ENCODE data around the gene SCD5.

Gene SCD5

DNA sequence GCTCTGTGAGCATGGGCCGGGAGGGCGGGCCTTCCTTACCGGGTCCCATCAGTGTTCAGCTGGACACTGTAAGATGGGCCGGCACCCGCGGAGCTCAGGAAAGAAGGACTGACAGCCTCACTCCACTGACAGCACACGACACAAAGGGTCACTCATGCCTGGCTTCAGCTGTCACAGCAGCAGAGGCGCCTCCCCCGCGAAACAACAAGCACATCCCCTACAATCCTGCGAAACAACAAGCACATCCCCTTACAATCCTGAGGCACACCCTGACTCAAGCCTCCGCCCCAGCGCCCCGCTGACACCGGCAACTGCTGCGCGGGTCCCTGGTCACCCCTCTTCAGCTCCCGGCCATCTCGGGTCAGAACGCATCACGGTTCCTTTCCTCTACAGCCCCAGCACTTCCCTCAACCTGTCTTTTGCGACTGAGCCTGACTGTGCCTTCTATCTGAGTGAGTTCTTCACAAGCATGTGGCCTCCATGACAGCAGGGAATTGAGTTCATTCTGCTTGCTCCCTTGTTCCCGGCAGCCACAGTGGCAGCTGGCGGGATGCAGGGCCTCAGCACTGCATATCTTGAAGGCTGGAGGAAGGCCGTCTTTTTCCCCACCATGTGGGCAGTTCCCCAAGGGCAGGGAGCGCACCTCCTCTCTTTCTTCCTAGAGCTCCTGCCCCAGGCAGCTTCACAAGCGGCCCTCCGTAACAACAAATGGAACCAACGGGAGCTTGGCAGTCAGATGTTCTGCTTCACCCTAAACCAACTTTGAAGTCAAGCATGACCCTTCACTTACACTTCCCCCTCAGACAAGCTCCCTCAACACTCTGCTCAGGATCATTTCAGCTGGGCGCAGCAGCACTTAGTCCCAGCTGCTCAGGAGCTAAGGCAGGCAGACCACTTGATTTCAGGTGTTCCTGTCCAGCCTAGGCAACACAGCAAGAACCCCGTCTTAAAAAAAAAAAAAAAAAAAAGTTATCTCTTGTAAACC, 39.6 kb downstream of the SCD5 start:
- DNase-seq, result no peak

DNA sequence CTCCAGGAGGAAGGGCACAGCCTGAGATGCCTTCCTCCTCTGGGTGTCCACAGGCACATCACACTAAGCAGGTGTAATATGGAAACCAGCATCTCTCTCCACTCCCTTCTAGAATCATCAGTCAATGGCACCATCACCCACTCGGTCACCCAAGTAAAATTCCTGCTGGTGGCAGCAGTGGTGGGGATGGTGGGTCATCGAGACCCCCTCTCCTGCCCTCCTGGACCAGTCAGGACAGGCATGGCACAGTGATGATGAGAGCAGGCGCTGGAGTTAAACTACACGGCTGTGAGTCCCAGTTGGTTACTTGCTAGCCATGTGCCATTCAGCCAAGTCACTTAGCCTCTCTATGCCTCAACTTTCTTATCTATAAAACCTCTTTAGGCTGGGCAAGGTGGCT, 42.5 kb downstream of the SCD5 start:
- DNase-seq, result no peak

DNA sequence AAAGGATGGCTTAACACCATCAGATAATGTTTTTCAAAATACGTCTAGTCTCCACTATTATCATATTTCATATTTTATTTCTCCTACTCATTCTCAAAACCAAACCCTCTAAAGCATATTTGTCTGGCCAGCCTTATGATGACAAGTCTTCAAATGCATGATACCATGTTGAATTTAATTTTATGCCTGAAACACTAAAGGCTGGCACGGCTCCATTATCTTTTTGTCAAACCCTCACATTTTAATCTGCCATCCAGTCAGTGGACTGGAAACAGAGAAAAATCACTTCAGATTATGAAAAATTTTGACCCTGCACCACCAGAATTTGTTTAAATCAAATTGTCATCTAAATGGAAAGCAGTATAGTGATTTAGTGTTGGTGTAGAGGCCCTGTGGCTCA, 42.9 kb downstream of the SCD5 start:
- DNase-seq, result no peak

DNA sequence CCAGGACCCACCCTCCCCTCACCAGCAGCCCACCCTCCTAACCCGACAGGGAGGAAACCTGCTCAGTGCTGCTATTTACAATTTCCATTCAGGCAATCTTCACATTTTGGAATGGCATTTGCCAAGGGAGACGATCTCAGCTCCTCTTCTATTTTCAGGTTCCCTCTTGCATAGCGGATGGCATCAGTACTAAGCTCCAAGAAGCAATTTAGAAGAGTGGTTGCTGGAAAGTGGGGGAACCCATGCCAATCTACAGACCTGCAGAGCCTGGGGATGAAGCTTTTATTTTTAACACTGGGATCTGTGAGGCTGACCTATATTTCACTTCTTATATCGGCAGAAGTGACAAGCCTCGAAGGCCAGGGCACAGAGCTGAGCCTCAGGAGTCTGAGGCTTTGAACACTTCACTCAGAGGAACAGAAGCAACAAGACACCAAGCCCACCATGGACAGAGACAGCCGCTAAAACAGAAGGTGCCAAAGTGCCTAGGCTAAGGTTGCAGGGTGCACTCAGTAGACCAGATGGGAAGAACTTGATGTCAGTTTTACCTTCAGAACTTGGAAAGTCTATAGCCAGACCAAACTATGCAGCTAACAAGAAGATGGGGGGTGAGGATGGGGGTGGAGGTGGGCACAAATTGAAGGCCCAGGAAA, 44.0 kb downstream of the SCD5 start:
- DNase-seq, result no peak

DNA sequence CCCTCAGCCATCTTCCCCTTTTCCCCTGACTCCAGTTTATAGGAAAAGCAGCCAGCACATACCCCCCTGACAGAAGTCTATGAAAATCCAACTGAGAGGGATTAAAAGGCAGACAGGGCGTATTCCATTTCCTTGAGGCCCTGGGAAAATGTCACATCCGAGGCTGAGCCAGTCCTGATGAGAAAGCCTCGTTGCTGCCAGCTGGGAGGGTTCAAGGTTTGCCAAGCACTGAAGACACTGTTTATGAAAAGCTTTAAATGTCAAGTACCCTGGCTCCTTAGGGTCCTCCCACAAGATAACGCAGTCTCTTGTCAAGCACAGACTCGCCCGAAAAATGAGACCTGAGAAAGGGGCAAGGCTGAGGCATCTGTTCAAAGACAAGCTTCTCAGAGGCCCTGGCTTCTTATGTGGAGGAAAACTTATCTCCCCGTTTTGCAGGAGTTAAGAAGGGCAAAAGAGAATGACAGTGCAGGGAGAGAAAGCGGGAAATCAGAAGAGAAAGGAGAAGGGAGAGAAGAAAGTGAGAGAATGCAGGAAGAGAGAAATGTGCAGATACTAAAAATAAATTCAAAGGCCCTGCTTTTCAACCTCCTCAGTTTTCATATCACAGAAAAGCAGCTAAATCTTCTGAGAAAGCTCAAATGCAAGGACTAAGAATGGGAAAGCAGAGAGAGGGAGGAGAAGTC, 44.7 kb downstream of the SCD5 start:
- peak; percentile 18 for DNase-seq

DNA sequence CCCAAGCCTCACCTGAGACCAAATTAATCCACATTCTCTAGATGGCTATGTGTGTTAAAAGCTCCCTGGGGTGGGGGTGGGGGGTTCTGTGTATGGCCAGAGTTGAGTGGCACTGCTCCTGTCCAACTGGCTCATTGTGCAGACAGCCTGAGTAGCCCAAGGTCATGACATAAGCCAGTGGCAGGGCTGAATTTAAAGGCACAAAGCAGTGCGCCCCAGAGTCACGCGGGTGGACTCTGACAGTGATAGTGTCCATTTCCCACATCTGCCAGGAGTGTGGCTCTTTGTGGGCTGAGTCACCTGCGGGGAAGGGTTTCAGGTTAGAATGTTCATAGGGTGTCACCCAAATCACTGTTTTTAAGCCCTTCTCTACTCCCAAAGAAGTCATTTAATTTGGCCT, 45.4 kb downstream of the SCD5 start:
- DNase-seq, result no peak

DNA sequence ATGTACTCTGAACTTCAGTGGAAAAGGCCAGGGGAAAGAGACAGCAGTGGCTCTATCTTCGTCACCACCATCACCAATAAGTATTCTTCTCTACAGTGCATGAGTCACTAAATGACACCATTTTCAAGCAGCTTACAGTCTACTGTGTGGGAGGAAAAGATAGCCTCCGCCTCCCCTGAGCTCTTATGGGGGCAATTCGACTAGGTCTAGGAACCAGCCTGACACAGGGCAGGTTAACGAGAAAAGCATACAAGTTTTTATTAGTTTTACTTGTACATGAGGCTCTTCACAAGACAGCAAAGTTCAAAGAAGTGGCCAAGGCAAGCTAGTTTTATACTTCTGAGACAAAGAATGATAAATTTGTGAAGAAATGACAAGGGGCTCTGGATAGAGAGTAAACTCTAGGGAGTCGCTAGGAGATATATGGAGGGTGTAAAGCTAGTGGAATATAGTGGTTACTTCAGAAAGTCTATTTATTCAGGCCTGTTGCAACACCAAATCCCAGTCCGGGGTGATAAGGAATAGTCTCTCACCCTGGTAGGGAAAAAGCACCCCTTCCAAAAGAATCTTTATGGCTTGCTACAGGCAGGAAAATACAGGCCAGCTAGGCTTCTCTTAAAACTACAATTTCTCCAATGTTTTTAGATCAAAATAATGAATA, 49.7 kb downstream of the SCD5 start:
- no peak for DNase-seq

DNA sequence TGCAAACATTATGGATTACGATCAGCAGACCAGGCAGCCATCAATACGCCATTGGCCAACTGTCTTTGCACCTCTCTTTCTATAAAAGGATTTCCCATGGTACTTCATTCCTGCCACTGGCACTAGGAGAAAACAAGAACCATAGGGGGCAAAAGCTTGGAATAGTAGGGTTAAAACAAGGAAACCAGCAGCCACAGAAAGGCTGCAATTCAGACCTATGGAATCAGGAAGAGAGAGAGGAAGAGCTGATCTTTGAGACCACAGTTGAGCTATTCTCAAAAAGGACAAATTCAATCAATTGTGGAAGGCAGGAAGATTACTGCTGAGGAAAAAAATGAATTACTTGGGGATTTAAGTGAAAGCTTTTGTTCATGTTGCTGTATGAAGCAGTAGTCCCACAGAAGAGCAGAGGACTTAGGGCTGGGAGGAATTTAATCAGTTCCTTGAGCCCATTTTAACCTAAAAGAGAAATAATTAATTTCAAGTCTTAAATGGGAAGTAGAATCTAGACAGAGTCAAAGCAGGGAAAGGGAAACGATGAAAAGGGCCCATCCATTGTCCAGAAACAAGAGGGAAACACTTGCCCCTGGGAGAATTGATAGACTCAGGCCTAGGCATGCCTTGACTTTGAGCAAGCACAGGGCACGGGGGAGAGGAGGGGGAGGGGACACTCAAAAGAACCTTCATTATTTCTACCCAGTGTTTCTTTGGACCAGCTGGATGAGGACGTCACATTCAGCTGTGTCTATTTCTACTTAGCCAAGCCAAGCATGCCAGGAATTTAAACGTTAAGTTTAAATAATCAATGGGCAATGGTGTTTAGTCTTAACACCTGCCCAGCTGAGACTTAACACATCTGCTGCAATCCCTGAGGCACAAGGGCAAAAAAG, 50.7 kb downstream of the SCD5 start:
- peak; percentile 68 for DNase-seq

DNA sequence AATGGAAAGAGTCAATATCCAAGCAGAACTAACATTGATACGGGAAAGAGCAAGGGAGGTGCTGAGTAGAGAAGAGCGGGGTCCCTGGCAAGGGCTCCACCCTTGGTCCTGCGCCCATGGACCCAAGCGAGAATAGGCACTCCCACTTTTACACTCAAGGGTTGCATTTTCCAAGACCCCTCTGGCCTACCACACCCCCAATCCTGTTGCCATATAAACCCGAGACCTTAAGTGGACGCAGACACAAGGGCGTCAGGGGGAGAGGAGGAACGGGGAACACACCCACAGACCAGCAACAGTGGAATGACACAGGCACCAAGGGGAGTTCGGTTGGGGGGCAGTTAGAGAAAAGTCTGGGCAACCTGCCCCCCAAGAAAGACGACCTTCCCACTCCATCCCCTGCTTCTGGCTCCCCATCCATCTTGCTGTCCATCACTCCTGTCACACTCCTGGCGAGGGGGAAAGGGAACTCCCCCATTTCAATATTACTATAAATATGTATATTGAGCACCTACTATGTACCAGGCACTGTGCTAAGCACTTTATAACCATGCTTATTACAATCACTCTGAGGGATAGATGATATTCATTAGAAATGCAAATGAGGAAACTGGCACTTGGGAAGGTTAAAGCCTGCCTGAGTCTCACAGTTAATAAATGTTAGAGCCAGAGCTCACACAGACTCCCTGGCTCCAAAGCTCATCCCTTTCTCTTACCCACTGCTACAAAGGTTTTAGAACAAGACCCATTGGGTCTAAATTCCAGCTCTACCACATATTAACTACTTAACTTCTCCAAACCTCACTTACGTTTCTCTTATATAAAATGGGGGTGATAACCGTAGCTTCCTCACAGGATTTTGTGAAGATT, 51.7 kb downstream of the SCD5 start:
- DNase-seq, result no peak

DNA sequence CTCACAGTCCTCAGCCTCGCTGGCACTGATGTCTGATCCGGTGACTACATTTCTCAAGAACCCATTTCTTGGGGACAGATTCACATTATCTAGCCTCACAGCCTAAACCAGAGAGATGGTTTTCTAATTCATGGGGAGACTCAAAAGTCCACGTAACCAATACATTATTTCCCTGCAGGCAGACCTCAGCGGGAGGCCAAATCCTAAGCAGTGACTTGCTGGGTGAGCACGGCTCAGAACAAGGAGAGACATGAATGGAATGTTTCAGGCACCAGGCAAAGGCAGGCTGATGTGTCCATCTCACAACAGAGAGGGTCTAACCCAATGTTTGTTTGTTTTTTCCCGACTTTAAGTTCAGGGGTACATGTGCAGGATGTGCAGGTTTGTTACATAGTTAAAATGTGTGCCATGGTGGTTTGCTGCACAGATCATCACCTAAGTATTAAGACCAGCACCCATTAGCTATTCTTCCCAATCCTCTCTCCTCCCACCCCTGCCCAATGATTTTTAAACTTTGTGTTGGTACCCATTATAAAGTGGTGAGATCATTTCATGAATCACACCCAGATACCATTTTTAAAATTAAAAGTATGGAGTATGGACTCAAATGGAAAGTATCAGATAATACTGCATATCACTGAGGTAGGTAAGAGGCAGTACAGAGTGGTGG, 53.3 kb downstream of the SCD5 start:
- no peak for DNase-seq

DNA sequence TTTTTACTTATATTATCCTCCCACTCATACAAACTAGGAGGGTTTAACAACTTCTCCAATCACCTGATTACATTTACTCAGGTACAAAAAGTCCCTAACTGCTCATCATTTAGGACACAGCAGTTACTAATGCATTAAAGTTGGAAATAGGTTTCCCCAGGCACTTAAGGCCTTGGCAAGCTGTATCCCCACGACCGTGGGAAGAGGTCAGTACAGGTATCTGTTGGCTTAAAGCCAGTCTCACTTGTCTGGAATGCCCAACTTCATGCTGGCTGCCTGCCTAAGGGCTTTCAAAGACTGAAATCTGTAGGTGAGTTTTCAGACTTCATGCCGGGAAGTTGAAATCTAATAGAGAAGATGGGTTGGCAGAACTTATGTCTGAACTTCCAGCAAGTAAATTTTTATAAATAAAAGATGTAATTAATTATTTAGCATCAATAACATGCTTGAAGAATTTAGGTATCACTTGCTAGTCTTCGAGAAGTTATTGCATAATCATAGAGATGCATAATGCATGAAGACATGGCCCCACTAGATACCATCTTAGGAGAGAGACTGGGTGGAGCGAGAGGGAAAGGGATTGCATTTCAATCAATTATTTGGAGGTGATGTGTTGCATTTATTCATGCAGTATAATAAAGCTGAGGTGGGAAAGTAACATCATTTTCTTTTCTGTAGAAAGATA, 54.2 kb downstream of the SCD5 start:
- DNase-seq, result peak; percentile 20

DNA sequence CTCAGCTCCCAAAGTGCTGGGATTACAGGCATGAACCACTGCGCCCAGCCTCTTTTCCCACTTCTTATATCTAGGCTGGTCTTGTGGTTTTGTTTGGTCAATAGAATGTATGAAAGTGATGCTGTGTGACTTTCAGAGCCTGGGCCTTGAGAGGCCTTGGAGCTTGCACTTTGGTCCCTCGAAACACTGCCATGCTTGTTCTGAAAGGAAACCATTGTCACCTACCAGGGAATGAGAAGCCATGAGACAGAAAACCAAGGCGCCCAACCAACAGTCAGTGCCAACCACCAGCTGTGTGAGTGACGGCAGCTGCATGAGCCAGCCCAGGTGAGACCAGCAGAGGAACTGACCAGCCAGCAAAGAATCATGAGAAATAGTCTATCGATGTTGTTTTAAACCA, 57.4 kb downstream of the SCD5 start:
- no peak for DNase-seq

DNA sequence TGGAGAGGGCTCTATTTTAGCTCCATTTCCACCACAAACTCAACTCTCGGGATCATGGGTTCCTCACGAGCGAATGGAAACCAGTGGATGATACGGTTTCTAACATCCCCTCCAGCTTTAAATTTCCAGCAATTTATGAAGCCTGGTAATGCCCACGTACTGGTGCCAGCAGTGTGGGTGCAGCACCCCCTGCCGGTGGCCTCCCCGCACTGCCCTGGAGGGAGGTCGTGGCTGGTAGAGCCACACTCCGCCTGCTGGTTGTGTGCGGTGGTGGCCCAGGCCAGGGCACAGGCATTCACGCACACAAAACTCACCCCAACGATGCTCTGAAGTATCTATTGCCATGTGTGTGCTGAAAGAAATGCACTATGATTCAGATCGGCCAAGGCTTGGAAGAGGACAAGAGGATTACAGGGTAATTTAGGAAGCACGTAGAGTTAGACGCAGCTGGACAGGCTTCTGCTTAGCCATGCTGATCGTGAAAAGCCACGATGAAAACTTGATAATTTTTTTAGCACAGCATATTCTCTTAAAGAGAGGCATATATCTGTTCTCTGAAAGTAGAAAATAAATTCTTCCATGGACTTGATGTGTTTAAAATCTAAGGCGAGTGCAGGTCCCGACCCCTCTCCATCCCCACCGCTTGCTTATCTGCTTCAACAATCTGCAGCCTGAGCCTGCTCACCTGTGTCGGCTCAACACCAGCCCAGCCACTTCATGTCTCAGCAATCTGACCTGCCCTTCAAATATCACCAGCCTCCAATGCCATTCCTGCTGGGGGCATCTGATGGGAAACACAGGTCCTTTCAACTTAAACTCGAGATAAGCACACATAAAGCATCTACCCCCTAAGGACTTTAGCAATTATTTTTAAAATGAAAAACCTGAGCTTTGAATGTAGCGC, 59.1 kb downstream of the SCD5 start:
- no peak for DNase-seq

DNA sequence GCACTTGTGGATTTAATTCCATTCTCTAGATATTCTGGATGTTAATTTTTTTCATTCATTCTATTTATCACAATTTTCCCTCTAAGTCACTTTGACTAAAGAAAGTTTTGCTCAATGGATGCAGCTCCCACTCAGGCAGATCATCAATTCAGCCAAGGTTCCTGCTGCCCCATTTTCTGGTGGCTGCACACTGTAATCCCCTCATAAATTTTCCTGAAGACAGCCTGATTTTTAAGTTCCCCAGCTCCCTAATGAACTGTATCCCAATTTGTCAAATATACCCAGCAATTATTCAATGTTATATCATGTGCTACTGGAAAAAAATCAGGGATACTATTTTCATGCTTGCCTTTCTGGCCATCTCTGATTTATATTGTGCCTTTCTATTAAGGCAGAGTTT, 61.2 kb downstream of the SCD5 start:
- no peak for DNase-seq

DNA sequence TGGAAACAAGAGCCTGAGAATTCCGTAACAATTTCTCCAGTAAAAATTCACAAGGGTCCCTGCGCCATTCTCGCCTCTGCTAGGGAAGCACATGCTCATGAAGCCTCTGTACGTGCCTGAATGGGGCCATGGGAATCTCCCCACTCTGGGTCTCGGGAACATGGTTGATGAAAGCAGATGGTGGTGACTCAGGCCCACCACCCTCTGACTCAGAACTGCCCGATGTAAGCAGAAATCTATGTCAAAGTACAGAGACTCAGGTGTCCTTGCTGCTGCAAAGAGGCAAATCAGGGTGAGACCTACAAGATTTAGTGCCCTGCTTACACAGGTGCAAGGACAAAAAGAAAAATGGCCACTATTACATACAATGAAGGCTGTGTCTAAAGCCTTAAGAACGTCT, 65.0 kb downstream of the SCD5 start:
- DNase-seq, result no peak

DNA sequence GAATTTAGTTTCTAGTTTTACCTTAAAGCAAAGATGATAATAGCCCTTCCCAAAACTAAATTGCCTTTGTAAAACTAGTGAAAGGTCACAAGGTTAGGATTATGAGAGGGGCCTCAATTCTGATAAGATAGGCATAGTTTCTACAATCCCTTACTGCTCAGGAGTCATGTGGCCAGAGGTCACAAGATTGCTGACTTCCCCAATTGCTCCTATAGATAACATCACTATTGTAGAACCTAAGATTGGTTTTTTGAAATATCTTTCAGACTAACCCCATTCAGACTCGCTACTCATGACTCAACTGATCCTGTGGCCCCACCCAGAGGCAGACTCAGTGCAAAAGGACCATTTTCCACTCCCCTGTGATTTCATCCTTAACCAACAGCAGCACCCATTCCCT, 70.3 kb downstream of the SCD5 start:
- DNase-seq, result no peak

DNA sequence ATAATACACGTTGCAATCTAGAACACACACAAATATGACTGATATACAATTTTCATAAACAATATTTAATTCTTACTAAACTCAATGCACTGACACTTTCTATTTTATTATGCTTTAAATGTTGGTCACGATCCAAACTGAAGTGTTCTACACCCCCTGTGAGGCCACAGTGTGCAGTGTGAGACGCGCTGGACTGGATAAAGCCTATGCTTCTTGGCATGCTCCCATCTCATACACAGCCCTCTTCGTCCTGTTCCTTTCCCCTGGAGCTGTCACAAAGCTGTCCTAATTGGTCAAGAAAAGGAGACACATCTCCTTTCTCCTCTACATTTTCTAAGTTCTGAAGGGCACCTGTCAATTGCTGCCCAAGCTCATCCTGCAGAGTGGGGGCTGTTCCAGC, 72.0 kb downstream of the SCD5 start:
- no peak for DNase-seq

DNA sequence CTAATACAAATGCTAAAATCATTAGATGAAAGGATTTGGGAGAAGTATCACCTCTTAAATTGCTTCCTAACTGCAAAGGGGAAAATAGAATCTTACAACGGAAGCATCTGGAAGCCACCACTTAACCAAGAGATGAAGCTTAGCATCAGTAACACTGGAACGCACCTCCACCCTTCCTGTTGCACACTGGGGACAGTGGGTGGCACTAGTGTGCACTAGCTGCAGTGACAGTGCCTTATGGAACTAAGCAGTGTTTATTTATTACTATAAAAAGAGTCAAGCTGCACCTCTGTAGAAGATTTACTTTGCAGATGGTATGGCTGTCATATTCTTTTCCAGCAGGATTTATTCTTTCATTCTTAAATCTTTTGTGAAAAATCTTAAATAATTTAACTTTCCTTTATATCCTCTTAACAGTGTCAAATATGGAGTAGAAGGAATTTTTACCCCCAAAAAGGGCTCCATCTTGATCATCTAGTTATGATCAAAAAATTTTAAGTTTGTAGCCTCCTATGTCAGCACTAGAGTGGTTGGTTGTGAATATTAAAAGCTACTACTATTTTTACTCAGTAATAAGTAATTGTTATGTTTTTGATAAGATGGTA, 76.7 kb downstream of the SCD5 start:
- peak; percentile 38 for DNase-seq
